ENCODE results near the gene CACNA1D.

The CACNA1D gene

DNA sequence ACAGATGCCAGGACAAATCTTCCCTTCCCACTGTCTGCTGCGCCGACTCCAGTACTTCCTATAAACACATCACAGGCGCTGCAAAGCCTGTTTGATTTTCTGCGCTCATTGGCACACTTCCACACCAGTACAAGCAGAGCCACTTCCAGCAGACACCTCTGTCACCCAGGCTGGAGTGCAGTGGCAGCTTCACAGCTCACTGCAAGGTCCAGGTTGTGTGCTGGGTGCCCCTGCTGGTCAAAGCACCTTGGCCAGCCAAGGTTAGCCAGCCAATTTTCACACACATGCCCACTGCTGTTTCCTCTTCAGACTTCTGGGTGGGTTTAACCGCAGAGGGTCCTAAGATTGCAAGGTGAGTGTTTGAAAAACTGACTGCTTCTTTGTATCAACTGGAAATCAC lies 346.9 kb downstream of the CACNA1D start:
- Histone ChIP-seq H4K91ac (ENCODE audit: low read depth, low read length, poor library complexity) (no peak overlapping the region), H2BK12ac (ENCODE audit: low read length) (no peak overlapping the region), H2AK5ac (ENCODE audit: low read depth, low read length) (no peak overlapping the region), H3K4me3 (ENCODE audit: low read length in 2 of 2) (no peak overlapping the region), H2BK15ac (ENCODE audit: low read length) (no peak overlapping the region), H3K9me3 (replicated peaks in 1 of 2; ENCODE audit: control insufficient read depth in 2 of 2, insufficient read depth in 1 of 2, low read depth in 1 of 2, low read length in 2 of 2) (no peaks in the 10 kb centered on the region), H3K14ac (ENCODE audit: low read length) (no peak overlapping the region), H2BK5ac (ENCODE audit: low read length) (no peak overlapping the region), H3K79me1 (ENCODE audit: low read depth, low read length) (no peaks in the 10 kb centered on the region), H3K27ac (replicated peaks; ENCODE audit: low read length) (no peak overlapping the region), H3K4me1 (ENCODE audit: control insufficient read depth in 2 of 2, insufficient read depth in 1 of 2, low read depth in 1 of 2, low read length in 2 of 2) (peaks cover 0 to 14% of the 10 kb centered on the region in 2 donors), H3K36me3 (replicated peaks in 1 of 2; ENCODE audit: control insufficient read depth in 2 of 2, insufficient read depth in 2 of 2, low read length in 2 of 2) (peaks cover 2 to 6% of the 10 kb centered on the region in 2 donors), H4K8ac (ENCODE audit: low read depth, low read length) (no peak overlapping the region), H3K4me2 (ENCODE audit: insufficient read depth, low read length, poor library complexity, severe bottlenecking) (no peak overlapping the region), H3K18ac (ENCODE audit: low read length) (no peak overlapping the region), H2AFZ (ENCODE audit: low read length) (no peak overlapping the region), H3K27me3 (ENCODE audit: control insufficient read depth in 3 of 3, insufficient read depth in 3 of 3, low read depth in 1 of 3, low read length in 3 of 3) (no peaks in the 10 kb centered on the region), H3K9ac (ENCODE audit: low read depth, low read length, poor library complexity) (no peak overlapping the region), H3K23ac (ENCODE audit: low read depth, low read length, poor library complexity) (no peak overlapping the region), H3K4ac (ENCODE audit: low read length) (no peak overlapping the region), H2BK120ac (ENCODE audit: low read depth, low read length) (no peak overlapping the region)
- WGBS, 2 donors (ENCODE audit: extremely low coverage in 2 of 2, insufficient read length in 2 of 2, insufficient replicate concordance in 1 of 2) = no CpG with 5 or more reads among the region's 5 CpGs
- DNase-seq (ENCODE audit: low spot score) = no peak

DNA sequence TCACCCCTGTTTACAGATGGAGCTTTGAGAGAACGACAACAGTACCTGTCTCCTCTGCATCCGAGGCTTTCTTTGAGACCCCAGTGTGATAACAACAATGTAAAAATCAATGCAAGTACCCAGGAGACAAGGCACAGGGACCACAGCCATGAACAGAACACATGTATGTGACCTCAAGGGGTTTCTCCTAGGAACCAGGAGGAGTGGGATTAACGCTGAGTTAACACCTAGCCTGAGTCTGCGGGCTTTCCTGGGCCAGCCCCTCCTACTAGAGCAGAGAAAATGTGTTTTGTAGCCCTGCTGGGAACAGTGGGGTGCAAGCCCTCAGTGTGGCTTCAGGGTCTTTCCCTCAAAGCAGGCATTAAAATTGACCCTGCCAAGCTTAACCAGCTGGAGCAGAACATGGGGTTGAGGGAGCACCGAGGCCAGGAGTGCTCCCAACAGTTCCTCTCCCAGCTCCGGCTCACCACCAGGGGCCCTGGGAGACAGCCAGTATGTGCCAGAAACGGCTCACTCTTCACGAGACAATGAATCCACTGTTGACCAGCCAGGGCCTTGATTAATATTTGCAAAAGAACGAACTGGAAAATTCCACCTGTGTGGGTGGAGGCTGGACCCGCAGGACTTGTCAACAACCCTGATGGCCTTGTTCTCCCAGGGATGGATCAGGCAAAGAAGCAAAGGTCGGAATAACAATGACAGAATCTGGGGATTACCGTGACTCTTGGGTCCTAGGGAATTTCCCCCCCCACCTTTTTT lies 348.2 kb downstream of the CACNA1D start:
- H2AK5ac ChIP-seq (ENCODE audit: low read depth, low read length) = peak overlapping the region; percentile 53
- DNase-seq (ENCODE audit: low spot score) = no peak
- WGBS, 2 donors (ENCODE audit: extremely low coverage in 2 of 2, insufficient read length in 2 of 2, insufficient replicate concordance in 1 of 2) = no CpG with 5 or more reads among the region's 12 CpGs

DNA sequence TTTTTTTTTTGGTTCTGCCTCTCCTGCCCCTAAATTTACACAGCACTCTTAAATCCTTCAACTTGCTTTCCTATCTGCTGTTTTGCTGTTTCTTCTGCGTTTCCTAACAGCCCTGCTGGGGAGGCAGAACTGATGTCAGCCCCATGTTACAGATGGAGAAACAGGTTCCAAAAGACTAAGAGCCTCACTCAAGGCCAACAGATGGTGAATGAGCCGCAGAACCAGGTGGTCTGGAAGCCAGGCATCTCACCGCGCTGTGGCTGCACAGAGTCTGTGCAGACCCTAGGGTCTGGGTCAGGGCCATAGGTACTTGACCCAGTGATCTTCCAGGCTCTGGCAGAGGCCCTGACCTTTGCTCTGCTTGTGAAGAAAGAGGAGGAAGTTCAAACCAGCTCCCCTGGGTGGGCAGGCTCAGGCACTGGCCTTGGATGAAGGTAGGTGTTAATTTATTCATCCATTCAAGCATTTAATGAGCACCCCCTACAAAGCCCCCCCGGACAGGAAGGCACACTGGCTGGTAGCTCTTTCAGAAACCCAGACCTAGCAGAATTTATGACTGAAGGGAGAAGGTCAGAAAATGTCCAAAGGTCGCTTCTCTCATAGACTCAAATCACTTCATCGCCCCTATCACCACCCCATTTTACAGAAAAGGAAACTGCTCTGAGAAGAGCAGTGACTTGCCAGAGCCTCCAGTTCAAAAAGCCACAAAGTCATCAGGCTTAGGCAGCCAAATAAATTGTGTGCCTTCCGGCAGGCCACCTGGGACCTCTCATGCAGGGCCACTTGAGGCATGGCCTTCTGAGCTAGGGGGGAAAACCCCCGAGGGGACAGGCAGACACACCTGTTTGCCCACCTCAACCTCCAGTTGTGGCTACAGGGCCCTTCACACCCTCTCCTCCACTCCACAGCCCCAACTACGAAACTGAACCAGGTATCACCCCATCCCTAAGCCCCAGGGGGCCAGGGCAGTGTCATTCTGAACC lies 349.1 kb downstream of the CACNA1D start:
- Histone ChIP-seq H3K4me1 (ENCODE audit: control insufficient read depth in 2 of 2, insufficient read depth in 1 of 2, low read depth in 1 of 2, low read length in 2 of 2) (peaks cover 4 to 18% of the 10 kb centered on the region in 2 donors), H3K4ac (ENCODE audit: low read length) (no peak overlapping the region), H3K27ac (replicated peaks; ENCODE audit: low read length) (no peak overlapping the region), H3K9me3 (replicated peaks in 1 of 2; ENCODE audit: control insufficient read depth in 2 of 2, insufficient read depth in 1 of 2, low read depth in 1 of 2, low read length in 2 of 2) (peaks cover 2 to 5% of the 10 kb centered on the region in 2 donors), H3K18ac (ENCODE audit: low read length) (peak overlapping the region; percentile 55), H4K8ac (ENCODE audit: low read depth, low read length) (no peak overlapping the region), H3K9ac (ENCODE audit: low read depth, low read length, poor library complexity) (peak overlapping the region; percentile 10), H2AK5ac (ENCODE audit: low read depth, low read length) (peak overlapping the region; percentile 48), H4K91ac (ENCODE audit: low read depth, low read length, poor library complexity) (no peak overlapping the region), H3K79me1 (ENCODE audit: low read depth, low read length) (no peaks in the 10 kb centered on the region), H2BK15ac (ENCODE audit: low read length) (no peak overlapping the region), H2AFZ (ENCODE audit: low read length) (no peak overlapping the region), H3K27me3 (ENCODE audit: control insufficient read depth in 3 of 3, insufficient read depth in 3 of 3, low read depth in 1 of 3, low read length in 3 of 3) (peaks cover 0 to 9% (median 7%) of the 10 kb centered on the region in 3 experiments), H2BK5ac (ENCODE audit: low read length) (peak overlapping the region; percentile 43), H3K4me3 (ENCODE audit: low read length in 2 of 2) (no peak overlapping the region), H3K14ac (ENCODE audit: low read length) (no peak overlapping the region), H3K4me2 (ENCODE audit: insufficient read depth, low read length, poor library complexity, severe bottlenecking) (no peak overlapping the region), H2BK120ac (ENCODE audit: low read depth, low read length) (no peak overlapping the region), H3K23ac (ENCODE audit: low read depth, low read length, poor library complexity) (no peak overlapping the region), H3K36me3 (replicated peaks in 1 of 2; ENCODE audit: control insufficient read depth in 2 of 2, insufficient read depth in 2 of 2, low read length in 2 of 2) (peaks cover 0 to 3% of the 10 kb centered on the region in 2 donors), H2BK12ac (ENCODE audit: low read length) (peak overlapping the region; percentile 25)
- WGBS, 2 donors (ENCODE audit: extremely low coverage in 2 of 2, insufficient read length in 2 of 2, insufficient replicate concordance in 1 of 2) = no CpG with 5 or more reads among the region's 10 CpGs
- DNase-seq (ENCODE audit: low spot score) = no peak

More for the DNA sequence above, 348.2 kb downstream of the CACNA1D start:
- Histone ChIP-seq H3K9me3 (replicated peaks in 1 of 2; ENCODE audit: control insufficient read depth in 2 of 2, insufficient read depth in 1 of 2, low read depth in 1 of 2, low read length in 2 of 2) (peaks cover 2 to 5% of the 10 kb centered on the region in 2 donors), H3K4me1 (ENCODE audit: control insufficient read depth in 2 of 2, insufficient read depth in 1 of 2, low read depth in 1 of 2, low read length in 2 of 2) (peaks cover 4 to 18% of the 10 kb centered on the region in 2 donors), H3K18ac (ENCODE audit: low read length) (peak overlapping the region; percentile 15), H3K23ac (ENCODE audit: low read depth, low read length, poor library complexity) (no peak overlapping the region), H4K91ac (ENCODE audit: low read depth, low read length, poor library complexity) (no peak overlapping the region), H2BK12ac (ENCODE audit: low read length) (no peak overlapping the region), H2AFZ (ENCODE audit: low read length) (no peak overlapping the region), H3K79me1 (ENCODE audit: low read depth, low read length) (no peaks in the 10 kb centered on the region), H2BK120ac (ENCODE audit: low read depth, low read length) (no peak overlapping the region), H3K27me3 (ENCODE audit: control insufficient read depth in 3 of 3, insufficient read depth in 3 of 3, low read depth in 1 of 3, low read length in 3 of 3) (peaks cover 0 to 9% (median 7%) of the 10 kb centered on the region in 3 experiments), H2BK15ac (ENCODE audit: low read length) (no peak overlapping the region), H4K8ac (ENCODE audit: low read depth, low read length) (no peak overlapping the region), H3K9ac (ENCODE audit: low read depth, low read length, poor library complexity) (no peak overlapping the region), H3K4me2 (ENCODE audit: insufficient read depth, low read length, poor library complexity, severe bottlenecking) (no peak overlapping the region), H3K4me3 (ENCODE audit: low read length in 2 of 2) (no peak overlapping the region), H3K4ac (ENCODE audit: low read length) (no peak overlapping the region), H3K36me3 (replicated peaks in 1 of 2; ENCODE audit: control insufficient read depth in 2 of 2, insufficient read depth in 2 of 2, low read length in 2 of 2) (peaks cover 0 to 6% of the 10 kb centered on the region in 2 donors), H2BK5ac (ENCODE audit: low read length) (no peak overlapping the region), H3K27ac (replicated peaks; ENCODE audit: low read length) (no peak overlapping the region), H3K14ac (ENCODE audit: low read length) (peak overlapping the region; percentile 25)

All from neuronal stem cell (in vitro differentiated cells).